Stimulated activated CD4-positive, alpha-beta T cell treated with anti-CD3 and anti-CD28 coated beads, Interleukin-1b, Interleukin-23, amount 100 ng/mL, for 24 hours (primary cell): ENCODE results near the gene IMP4.

Experiments
- DNase-seq, 4 experiments: peaks; one replicate each; pipeline ENCODE4 v3.0.0-alpha.2; 2020; ENCODE audit warnings: low read depth in 4 of 4, low spot score in 1 of 4

The IMP4 gene

DNA sequence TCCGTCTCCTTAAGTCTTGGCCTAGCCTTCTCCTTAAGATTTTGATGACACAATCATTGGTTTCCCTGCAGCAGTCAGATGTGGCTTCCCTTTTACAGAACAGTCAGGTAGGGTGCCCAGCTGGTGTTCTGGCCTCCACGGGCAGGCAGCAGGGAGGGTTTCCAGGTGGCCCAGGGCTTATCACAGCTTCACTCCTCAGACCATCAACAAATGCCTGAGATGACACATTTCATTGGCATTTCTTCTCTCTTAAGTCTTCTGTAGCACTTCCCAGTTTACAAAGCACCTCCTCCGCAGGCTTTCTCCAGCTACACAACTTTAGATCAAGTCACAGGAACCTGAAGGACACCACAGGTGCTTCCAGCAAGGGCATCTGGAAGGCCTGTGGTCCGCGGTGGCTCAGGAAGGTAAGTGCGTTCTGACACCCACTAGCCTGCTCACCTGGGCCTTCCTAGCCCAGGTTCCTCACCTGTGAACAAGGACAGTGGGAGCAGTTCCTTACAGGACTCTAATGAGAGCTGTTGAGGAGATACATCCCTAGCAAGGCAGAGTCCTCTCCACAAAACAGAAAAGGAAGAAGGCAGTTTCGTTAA, 50.7 kb downstream of the IMP4 start:
- no peak for DNase-seq
